H1 (cell line): ENCODE results near the gene SMCHD1. TPM values are rescaled to one million over a fixed set of nuclear protein-coding genes. Genes with fewer than 3 reads are reported as not detected.

ENCODE experiments used
- GABPA ChIP-seq: IDR thresholded peaks from 2 replicates; pipeline ENCODE4 v1.6.1; 2011; ENCODE audit warnings: mild to moderate bottlenecking, low read length, moderate library complexity, borderline replicate concordance; ENCODE audit not compliant: insufficient read depth
- PHF8 ChIP-seq: fragments of 200-600 bp; sonication (generic); conservative IDR thresholded peaks from 2 replicates; pipeline ENCODE4 v1.7.1; 2012; ENCODE audit warnings: low read depth, mild to moderate bottlenecking, inconsistent platforms, low read length, moderate library complexity
- SIN3A ChIP-seq, 2 experiments: IDR thresholded peaks in 1 of 2; conservative IDR thresholded peaks in 1 of 2; 2 replicates each; pipeline ENCODE4 v1.6.1; 2011 to 2012; ENCODE audit warnings: low read length in 2 of 2, improper control_type of control experiment in 1 of 2, low read depth in 1 of 2, mild to moderate bottlenecking in 1 of 2
- polyA plus RNA-seq, 7 experiments: library from polyadenylated mRNA; depleted of rRNA in 3 of 7; stranded (reverse) in 5 of 7; unstranded in 2 of 7; fragments of >200 nt in 5 of 7; fragments of 200-250 nt in 2 of 7; gene quantifications; 1 replicate in 5 of 7; 2 replicates in 1 of 7; 4 replicates in 1 of 7; pipeline versions ENCODE4 v1.2.1 to v1.2.3, GENCODE V29; 2011 to 2013; ENCODE audit warnings: missing spikeins in 2 of 7, mixed read lengths in 2 of 7
- total RNA-seq: library from RNA; stranded (reverse); fragmentation: NEBNext Ultra II Directional; extraction: Animal tissue kit (Norgen Biotek cat#: 25700); gene quantifications from 2 replicates; pipeline ENCODE4 v1.2.1, GENCODE V29; 2021
- TF ChIP-seq, protein P1 (sequence below): IDR thresholded peaks from 2 replicates; pipeline ENCODE4 v1.6.1; 2012; ENCODE audit warnings: inconsistent platforms

The SMCHD1 gene
- total and polyA plus RNA-seq, 2 of the 8 experiments (the other 6 are each of a cell fraction or from before 2014, with no cell fraction given): 9.3 to 32.0 TPM

DNA sequence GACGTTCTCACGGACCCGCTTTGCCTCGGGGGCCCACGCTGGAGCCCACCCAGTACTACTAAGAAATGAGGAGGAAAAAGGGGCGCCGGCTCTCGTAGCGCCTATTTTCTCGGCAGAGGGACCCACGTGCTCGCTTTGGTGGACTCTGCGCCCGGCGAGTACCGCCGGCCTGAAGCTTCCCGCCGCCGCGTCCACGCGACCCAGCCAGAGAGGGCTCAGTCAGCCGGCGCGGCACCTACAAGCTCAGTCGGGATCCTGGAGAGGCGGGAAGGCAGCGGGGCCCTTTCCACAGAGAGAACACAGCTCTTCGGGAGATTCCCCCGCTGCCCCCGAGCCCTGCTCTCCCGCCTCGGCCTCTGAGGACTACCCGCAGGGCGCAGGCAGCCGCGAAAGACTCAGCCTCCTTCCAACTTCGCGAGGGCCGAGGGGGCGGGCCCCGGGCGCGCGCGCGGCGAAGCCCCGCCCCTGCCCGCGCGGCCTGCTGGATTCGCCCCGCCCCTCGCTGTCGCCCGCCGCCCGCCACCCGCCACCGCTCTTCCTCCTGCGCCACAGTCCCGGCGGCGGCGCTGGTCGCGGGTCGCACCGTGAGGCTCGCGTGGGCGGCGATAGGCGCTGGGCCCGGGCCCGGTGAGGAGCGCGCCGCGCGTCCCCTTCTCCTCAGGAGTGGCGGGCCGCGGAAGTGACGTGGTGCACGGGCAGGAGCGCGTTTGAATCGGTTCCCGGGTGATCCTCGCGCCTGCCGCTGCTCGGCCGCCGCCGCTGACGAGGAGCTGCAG, at the start of gene SMCHD1 (continued):
- TF ChIP-seq, protein P1, sequence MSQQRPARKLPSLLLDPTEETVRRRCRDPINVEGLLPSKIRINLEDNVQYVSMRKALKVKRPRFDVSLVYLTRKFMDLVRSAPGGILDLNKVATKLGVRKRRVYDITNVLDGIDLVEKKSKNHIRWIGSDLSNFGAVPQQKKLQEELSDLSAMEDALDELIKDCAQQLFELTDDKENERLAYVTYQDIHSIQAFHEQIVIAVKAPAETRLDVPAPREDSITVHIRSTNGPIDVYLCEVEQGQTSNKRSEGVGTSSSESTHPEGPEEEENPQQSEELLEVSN: peak; percentile 94
- TF ChIP-seq SIN3A (conservative IDR thresholded peaks at IDR 0.05 in 1 of 2, IDR thresholded peaks at IDR 0.05 in 1 of 2; ENCODE audit: low read depth in 1 of 2, low read length in 2 of 2) (peak in 1 of 2 experiments; percentile 80; a peak in 2 of 4 replicates), PHF8 (peak; percentile 93), GABPA (peak; percentile 25; the same call in 1 of the 2 replicates)
